ENCODE data around the gene ATP6AP1. TPM values are rescaled to one million over a fixed set of nuclear protein-coding genes. Genes with fewer than 3 reads are reported as not detected.
"Not testable (repeated sequence)": the region's sequence is repeated elsewhere in the genome, so short reads cannot be mapped to it uniquely, and the experiment has no call there.

ATP6AP1 gene
- 100 to 1,000 TPM; 155 to 184 (median 168) TPM for polyA plus RNA-seq (ENCODE audit: insufficient read length in 4 of 4)

GRCh38 chrX:154428176-154429171 is at the start of gene ATP6AP1:
Gene ATP6AP1 (plus strand): TSS chrX:154428677. CDS start chrX:154428693, 16 bp downstream.
- DNase-seq (ENCODE audit: low read depth in 4 of 4, low spot score in 3 of 4) = peak in 3 of 4 donors; percentile 74 to 81 (median 78)

GRCh38 chrX:154378799-154379568 is 49.5 kb upstream of the ATP6AP1 start, which contains the start of gene EMD:
Gene EMD (plus strand): TSS chrX:154379295. CDS start chrX:154379485, 190 bp downstream.
- peak; percentile 87 to 90 (median 88) for DNase-seq (ENCODE audit: low read depth in 4 of 4, low spot score in 3 of 4)

- DNase-seq (ENCODE audit: low read depth in 4 of 4, low spot score in 3 of 4) = no peak
Observed at GRCh38 chrX:154379569-154379951, 48.9 kb upstream of the ATP6AP1 start.

- DNase-seq (ENCODE audit: low read depth in 4 of 4, low spot score in 3 of 4) = no peak
Observed at GRCh38 chrX:154380153-154380552, 48.3 kb upstream of the ATP6AP1 start.

- no peak for DNase-seq (ENCODE audit: low read depth in 4 of 4, low spot score in 3 of 4)
Observed at GRCh38 chrX:154380787-154381186, 47.7 kb upstream of the ATP6AP1 start.

- no peak for DNase-seq (ENCODE audit: low read depth in 4 of 4, low spot score in 3 of 4)
Observed at GRCh38 chrX:154381271-154381670, 47.2 kb upstream of the ATP6AP1 start.

GRCh38 chrX:154382483-154383069 is 45.9 kb upstream of the ATP6AP1 start:
- no peak for DNase-seq (ENCODE audit: low read depth in 4 of 4, low spot score in 3 of 4)

- DNase-seq (ENCODE audit: low read depth in 4 of 4, low spot score in 3 of 4) = no peak
Observed at GRCh38 chrX:154383359-154384283, 44.9 kb upstream of the ATP6AP1 start.

GRCh38 chrX:154384284-154384892 is 44.1 kb upstream of the ATP6AP1 start:
- no peak for DNase-seq (ENCODE audit: low read depth in 4 of 4, low spot score in 3 of 4)

- DNase-seq (ENCODE audit: low read depth in 4 of 4, low spot score in 3 of 4) = not testable (repeated sequence)
Observed at GRCh38 chrX:154388094-154388493, 40.4 kb upstream of the ATP6AP1 start.

GRCh38 chrX:154388649-154389048 is 39.8 kb upstream of the ATP6AP1 start:
- not testable (repeated sequence) for DNase-seq (ENCODE audit: low read depth in 4 of 4, low spot score in 3 of 4)

- DNase-seq (ENCODE audit: low read depth in 4 of 4, low spot score in 3 of 4) = not testable (repeated sequence)
Observed at GRCh38 chrX:154389812-154390747, 38.4 kb upstream of the ATP6AP1 start.

GRCh38 chrX:154396363-154396762 is 32.1 kb upstream of the ATP6AP1 start:
- DNase-seq (ENCODE audit: low read depth in 4 of 4, low spot score in 3 of 4) = not testable (repeated sequence)

GRCh38 chrX:154396973-154397887 is 31.2 kb upstream of the ATP6AP1 start:
- DNase-seq (ENCODE audit: low read depth in 4 of 4, low spot score in 3 of 4) = no peak

GRCh38 chrX:154397888-154398667 is 30.4 kb upstream of the ATP6AP1 start, which contains the start of gene RPL10:
Gene RPL10 (plus strand): TSS chrX:154398377. CDS start chrX:154398520, 143 bp downstream.
- DNase-seq (ENCODE audit: low read depth in 4 of 4, low spot score in 3 of 4) = peak in 3 of 4 donors; percentile 82 to 83 (median 83)

Measured in right renal pelvis (tissue), 4 donors.